ENCODE data around the gene QSER1.
"Not testable (repeated sequence)": the region's sequence is repeated elsewhere in the genome, so short reads cannot be mapped to it uniquely, and the experiment has no call there.

The QSER1 gene

DNA sequence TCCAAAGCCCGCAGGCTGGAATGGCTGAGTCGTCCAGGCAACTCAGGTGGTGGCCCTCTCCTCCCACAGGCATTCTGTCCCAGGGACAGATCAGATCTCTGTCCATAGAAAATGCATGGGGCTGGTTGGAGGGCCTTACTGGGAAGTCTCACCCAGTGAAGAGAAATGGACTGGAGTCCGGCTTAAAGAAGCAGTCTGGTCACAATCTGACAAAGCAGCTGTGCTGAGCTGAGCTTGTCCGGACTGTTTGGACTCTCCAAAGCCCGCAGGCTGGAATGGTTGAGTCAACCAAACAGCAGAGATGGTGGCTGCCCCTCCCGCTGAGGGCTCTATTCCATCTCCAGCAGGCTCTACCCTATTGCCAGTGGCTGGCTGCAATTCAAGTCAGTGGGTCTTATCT is 108.7 kb downstream of the QSER1 start:
- DNase-seq (ENCODE audit: low read depth in 2 of 2): no peak

DNA sequence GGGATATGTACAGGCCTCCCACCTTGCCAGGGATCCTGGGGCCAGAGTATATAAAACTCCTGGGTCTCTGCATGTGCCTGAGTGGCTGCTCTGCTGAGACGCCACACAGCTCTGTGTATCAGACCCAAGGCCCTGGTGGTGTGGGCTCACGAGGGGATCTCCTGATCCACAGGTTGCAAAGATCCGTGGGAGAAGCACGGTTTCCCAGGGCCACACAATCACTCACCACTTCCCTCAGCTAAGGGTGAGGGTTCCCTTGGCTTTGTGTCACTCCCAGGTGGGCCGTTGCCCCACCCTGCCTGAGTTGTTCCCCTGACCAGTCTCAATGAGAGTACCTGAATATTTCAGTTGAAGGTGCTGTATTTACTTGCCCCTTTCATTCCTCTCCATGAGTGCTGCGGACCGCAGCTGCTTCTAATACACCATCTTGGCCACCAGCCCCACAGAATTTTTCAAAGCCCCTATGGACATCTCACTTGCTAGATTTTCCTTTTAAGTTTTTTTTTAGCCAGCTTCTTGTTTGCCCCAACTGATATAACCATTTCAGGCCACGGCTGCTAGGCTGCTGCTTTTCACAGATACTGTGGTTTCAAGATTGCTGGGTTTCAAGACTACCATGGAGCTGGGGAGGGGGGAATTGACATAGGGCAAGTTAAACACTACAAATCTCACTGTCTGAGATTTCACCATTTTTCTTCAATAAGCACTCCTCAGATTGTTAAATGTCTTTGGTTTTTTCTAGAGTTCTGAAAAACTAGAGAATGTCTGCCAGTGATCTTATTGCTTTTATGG is 109.3 kb downstream of the QSER1 start:
- no peak for DNase-seq (ENCODE audit: low read depth in 2 of 2)

DNA sequence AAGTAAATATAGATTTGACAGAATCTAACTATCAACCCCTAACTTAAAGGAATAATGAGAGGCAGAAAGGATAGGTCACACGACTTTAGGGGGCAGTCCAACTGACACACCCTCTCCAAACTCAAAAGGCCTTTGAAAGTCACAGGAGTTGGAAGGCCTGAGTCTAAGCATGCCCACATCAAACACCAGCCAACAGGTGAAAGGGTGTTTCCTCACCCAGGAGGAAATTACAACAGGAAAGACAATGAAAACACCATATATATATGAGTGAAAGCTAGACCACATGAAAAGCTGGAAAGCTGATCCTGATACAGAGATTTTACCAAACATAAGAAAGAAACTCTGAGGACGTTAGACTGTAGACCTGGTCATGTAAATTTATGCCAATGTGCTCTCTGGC is 112.6 kb downstream of the QSER1 start:
- no peak for DNase-seq (ENCODE audit: low read depth in 2 of 2)

DNA sequence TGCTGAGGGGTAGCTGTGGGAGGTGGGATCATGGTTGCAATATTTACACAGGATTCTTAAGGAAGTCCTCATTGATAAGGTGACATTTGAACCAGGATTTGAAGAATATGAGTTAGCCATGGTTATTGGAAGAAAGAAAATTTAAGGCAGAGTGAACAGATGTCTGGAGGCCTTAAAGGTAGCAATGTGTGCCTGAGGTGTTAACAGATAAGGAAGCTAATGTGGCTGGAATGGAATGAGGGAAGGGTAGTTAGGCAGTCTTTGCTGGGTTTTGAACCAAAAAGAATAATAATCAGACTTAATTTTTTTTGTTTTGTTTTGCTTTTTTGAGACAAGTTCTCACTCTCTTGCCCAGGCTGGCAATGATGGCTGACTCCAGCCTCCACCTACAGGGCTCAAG is 113.4 kb downstream of the QSER1 start:
- no peak for DNase-seq (ENCODE audit: low read depth in 2 of 2)

DNA sequence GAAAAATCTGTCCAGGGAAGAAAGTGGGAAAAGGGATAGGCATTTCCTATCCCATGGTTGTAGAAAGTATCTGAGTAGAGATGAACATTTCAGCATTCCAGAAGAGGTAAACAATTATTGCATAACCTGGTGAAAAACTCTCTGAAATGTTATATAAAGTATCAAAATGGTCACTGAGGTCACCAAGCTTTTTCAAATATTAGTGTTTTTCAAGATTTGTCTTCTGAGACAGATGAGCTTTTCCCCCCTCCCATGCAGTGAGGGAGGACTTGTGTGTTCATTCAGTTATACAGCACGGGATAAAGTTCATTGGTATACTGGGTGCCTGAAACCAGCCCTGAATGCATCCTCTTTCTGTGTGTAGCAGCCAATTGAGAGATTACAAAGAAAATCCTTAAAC is 121.1 kb downstream of the QSER1 start:
- DNase-seq (ENCODE audit: low read depth in 2 of 2): no peak

DNA sequence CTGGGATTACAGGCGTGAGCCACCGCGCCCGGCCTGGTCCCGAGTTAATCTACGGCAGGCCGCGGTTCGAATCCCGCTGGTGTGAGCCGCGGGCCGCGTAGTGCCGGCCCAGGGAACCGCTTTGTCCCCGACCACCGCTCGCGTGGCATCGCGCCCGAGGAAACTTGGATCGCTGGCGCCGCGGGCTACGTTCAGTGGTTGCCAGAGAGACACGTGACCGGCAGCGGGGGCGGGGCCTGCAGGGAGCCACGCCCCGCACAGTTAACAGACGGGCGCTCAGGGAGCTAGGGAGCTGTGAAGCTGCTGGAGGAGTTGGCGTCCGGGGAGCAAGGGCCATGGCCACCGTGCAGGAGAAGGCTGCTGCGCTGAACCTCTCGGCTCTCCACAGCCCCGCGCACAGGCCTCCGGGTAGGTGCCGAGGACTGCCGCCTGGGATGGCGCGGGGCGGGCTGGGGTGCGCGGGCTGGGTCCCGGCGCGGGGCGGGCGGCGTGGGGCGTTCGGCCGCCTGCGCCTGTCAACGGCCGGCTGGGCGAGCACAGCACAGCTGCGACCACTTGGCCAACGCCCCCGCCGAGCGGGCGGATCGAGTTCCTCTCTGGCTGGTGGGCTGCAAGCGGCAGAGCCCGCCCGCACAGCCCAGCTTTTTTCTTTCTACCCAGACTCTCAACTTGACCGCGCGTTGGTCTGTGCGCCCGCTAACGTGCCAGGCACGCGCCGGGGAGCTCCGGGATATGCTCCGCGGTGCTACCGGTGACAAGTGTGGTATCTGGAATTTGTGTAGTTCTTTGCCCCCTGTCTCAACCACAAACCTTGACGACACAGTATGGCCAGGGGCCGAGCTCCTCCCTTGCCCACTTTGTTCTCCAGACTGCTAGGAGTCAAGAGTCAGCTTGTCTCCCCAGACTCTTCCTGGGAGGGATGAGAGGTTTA is 123.3 kb downstream of the QSER1 start, which contains the start of gene DEPDC7:
DEPDC7 (plus strand) TSS at position 258 of the 931 bp plus-strand sequence; CDS start at position 336, 78 bp downstream.
- DNase-seq (ENCODE audit: low read depth in 2 of 2): peak; percentile 63 to 68

DNA sequence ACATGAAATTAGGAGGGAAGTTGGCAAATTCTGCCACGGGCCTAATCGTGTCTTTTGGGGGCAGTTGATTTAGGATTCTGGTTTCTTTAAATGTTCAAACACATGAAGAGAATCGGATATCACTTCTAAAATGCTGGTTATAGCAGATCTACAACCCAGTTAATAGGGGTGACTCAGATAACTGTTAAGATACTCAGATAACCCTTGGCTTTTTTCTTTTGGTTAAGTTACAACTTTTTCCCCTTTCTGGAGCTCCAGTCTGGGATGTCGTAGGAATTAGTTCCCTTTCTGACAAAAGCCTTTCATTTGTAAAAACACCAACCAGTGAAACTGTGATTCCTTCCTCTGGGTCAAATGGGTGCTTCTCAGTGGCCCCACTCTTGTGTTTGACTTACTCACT is 124.0 kb downstream of the QSER1 start:
- DNase-seq (ENCODE audit: low read depth in 2 of 2): no peak

DNA sequence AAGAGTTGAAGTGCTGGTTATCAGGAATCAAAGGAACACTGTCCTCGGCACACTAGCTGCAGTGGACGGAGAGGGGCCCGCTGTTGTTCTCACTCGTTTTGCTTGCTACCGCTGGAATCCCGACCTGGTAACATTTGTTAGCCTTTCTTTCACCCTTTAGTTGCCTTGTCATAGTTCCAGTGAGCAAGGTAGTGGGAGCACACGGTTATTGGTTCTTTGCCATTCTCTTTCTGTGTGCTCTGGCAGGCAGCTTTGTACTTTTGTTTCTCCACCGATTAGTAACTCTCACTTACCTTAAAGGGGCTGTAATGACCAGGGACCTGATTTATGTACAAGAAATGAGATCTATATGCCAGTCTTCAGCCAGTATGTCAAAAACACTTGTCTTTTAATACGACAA is 124.9 kb downstream of the QSER1 start:
- DNase-seq (ENCODE audit: low read depth in 2 of 2): no peak

DNA sequence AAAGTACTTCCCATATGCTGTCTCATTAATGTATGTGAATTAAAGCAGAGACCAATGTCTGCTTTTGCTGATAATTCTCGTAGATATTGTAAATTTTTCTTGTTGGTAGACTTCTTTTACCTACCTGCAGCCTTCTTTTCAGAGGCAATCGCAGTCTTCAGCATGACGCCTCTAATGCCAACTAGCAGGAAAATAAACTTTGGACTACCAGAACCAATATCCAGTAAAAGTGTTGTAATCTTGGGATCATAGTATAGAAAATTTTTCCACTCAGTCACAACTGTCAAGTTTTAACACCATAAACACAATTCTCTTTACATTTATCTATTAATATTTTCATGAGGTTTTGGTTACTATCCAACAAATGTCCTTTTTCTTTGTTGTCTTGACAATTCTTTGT is 125.4 kb downstream of the QSER1 start:
- DNase-seq (ENCODE audit: low read depth in 2 of 2): no peak

DNA sequence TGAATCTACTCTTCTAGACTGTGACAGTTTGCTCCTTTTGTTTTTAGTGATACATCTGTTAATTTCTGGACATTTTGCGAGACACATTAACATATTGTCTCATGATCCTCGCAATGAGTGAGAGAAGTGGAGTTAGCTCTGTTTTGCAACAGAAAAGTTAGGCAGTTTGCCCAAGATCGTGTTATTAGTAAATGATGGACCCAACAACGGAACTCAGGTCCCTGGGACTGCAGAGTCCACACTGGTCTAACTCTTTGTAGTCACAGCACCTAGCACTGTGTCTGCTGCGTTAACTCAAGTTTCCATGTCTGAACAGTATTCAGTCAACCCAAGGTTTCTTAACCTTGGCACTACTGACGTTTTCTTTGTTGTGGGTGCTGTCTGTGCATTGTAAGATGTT is 126.2 kb downstream of the QSER1 start:
- DNase-seq (ENCODE audit: low read depth in 2 of 2): no peak

DNA sequence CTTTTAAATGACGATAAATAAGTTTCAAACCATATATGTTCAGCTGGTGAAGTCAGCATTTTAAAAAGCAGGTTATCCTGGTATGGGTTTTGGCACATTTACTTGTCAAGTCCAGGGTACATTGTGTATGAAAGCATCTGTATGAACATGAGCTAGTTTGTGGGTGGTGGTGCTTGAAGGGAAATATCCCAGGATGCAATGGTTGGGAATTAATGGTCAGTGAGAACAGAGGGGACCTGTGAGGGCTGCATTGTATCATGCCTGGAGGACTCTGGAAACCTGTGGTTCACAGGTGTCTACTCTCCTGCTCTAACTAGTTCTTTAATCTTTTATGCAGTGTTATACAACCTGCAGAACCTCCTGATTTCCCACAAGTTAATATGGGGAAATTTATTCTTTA is 128.9 kb downstream of the QSER1 start:
- no peak for DNase-seq (ENCODE audit: low read depth in 2 of 2)

DNA sequence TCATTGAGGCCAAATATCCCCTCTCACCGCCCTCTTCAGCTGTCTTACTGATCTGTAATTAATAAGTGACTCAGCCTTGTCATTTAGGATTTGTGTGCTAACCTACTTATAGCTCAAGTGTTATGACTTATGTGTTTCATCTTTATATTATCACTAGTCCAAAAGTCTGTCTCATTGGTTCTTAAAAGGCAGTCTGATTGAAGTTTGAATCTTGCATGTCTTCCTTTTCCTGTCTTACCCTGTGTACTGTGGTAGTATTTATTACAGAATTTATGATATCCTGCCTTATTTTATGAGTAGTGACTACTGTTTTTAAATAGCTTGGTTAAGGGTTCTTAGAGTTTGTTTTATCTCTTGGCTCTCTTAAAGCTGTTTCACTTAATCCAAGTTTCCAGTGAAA is 129.3 kb downstream of the QSER1 start:
- no peak for DNase-seq (ENCODE audit: low read depth in 2 of 2)

DNA sequence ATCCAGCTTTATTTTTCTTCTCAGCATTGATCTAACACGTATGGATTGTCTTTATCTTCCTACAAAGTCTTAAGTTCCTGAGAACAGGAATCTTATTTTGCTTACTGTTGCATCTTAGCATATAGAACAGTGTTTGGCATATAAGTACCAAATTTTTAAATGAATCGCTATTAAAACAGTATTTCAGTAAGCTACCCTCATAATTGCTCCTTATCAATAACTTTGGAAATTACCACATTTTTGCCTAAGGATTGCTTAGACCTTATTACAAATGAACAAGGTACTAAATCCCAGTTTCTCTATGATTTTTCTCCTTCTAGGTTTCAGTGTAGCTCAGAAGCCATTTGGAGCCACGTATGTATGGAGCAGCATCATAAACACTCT is 132.7 kb downstream of the QSER1 start:
- no peak for DNase-seq (ENCODE audit: low read depth in 2 of 2)

DNA sequence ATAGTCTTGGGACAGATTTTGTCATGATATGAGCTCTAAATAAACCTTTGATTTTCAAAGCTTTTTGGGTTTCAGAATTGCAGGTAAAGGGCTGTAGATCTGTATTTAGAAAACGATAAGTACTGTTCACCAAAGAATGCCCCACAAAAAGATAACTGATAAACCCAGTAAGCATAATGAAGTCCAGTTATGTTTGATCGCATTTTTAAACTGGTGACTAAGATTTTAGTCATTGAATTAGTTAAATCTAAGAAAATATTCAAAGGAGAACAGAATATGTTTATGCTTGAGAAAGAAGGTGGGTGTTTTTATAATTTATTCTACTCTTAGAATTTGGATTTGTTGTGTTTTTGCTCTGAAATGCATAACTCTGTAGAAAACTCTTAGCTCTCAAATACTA is 134.6 kb downstream of the QSER1 start:
- no peak for DNase-seq (ENCODE audit: low read depth in 2 of 2)

DNA sequence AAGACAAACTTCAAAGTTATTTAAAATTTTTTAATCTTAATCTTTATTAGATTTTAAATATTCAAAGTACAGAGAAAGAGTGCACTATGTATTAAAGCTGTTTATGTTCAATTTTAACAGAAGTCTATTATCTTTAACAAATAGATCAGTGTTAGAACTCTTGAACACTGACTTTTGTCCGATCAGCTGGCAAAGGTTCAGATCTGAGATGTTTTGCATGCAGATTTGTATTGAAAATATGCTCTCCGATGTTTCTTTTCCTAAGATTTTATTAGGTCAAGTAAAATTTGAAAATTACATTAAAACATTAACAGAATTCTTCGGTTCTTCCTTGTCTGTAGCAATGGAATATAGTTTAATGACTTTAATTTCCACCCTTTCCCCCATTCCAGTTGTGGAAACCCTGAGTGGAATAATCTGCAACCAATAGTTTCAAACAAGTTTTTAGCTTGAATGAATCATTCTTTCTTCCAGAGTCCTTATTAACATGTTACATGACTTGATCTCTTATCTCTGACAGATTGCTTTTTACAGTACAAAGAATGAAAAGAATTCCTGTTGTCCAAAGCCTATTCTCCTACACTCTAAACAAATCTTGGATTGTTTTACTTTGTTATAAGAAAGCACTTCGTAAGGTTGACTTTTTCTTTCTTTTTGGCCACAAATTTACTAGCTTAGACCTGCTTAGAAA is 135.4 kb downstream of the QSER1 start:
- no peak for DNase-seq (ENCODE audit: low read depth in 2 of 2)

DNA sequence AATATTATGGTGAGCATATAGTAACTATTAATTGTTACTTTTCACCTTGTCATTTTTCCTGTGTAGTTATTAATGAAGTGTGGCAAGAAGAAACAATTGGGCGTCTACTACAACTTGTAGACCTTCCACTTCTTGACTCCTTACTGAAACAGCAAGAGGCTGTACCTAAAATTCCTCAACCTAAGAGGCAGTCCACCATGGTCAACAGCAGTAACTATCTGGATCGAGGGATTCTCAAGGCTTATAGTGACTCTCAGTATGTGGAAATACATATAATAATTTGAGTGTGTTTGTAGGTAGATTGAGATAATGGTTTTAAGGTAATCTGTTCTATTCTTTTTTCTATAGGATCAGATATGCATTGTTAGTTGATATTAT is 135.9 kb downstream of the QSER1 start:
- DNase-seq (ENCODE audit: low read depth in 2 of 2): no peak

DNA sequence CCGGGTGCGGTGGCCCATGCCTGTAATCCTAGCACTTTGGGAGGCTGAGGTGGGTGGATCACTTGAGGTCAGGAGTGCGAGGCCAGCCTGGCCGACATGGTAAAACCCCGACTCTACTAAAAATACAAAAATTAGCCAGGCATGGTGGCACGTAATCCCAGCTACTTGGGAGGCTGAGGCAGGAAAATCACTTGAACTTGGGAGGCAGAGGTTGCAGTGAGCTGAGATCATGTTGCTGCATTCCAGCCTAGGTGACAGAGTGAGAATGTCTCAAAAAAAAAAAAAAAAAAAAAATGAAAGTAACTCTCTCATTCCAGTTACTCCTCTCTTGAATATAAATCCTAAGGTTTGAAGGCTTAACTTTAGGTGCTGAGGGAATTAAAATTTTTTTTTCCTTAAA is 136.6 kb downstream of the QSER1 start:
- not testable (repeated sequence) for DNase-seq (ENCODE audit: low read depth in 2 of 2)

Data from stimulated activated CD8-positive, alpha-beta memory T cell treated with anti-CD3 and anti-CD28 coated beads, Interleukin-15, amount 100 ng/mL, for 48 hours (primary cell).